ENCODE data around the gene DNAH2.

The DNAH2 gene

DNA sequence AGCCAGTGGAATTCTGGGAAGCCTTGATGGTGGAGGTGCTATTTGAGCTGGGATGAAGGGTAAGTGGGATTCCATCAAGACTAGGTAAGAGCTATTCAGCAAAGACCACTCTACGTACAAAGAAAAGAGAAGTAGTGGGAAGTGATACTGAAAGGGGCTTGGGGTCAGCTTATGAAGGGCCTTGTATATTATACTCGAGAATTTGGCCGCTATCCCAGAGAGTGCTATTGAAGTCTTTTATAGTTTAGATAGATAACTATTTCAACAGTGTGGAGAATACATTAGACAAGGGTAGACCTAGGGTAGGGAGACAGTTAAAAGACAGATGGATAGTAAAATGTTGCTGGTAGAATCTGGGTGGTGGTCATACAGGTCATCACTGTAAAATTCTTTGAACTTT is 10.3 kb downstream of the DNAH2 start:
- DNase-seq = no peak

DNA sequence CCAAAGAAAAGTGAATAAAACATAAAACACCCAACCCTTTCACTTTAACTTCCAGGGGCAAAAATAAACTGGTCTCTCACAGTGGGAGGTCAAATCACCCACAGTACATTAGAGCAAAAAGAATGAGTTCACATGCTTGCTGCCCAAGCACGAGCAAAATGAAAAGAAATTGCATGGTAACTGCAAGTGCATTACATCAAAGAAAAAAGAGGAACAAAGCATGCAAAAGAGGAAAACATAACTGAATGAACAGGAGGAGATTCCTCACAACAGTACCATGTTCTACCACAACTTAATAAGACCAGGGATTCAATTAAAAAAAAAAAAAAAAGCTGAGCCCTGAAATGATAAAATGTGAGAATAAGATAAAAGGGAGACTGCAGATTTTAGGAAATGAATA is 12.3 kb downstream of the DNAH2 start:
- no peak for DNase-seq

DNA sequence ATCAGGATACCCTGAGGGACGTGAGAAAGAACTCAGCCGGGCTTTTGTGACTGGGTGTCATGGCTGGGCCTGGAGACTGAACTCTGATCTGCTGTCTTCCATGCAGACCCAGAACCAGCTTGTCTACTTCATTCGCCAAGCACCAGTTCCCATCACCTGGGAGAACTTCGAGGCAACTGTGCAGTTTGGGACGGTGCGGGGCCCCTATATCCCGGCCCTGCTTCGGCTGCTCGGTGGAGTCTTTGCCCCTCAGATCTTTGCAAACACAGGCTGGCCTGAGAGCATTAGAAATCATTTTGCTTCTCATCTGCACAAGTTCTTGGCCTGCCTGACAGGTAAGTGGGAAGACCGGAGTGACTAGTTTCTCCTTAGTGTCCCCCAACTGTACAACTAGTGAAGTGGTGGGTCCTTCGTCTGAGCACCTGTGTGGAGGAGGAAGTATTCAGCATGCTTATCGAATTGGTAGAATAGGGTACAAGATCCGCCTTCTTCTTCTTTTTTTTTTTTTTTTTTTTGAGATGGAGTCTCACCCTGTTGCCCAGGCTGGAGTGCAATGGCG is 15.5 kb downstream of the DNAH2 start:
- no peak for DNase-seq

DNA sequence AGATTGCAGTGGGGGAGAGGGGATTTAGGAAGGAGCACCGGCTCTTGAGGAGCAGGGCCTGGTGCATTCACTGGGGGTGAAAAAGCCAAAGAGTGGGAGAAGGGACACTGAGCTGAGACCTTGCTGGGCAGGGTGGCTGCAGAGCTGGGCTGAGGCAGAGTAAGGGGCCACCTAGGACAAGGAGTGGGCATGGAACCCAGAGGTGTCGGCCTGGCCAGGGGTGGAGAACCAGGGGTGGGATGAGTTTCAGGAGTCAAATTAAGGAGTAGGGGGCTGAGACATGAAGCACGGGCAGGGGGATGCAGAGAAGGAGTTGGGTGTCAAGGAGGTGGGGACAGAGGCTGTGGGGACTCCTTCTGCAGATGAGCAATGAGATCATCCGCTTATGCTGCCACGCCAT is 20.1 kb downstream of the DNAH2 start:
- no peak for DNase-seq

DNA sequence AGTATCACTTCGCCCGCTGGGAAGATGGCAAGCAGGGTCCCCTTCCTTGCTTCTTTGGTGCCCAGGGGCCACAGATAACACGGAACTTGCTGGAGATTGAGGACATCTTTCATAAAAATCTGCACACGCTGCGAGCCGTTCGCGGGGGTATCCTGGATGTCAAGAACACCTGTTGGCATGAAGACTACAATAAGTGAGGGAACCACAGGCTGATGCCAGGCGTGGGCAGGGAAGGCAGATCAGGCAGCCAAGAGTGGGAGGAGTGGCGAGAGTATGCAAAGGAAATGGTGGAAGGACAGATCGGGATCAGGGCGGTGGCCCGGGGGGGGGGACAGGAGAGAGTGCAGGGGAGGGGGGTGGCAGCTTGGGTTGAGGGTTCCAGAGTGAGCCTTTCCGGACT is 22.2 kb downstream of the DNAH2 start:
- DNase-seq = no peak

DNA sequence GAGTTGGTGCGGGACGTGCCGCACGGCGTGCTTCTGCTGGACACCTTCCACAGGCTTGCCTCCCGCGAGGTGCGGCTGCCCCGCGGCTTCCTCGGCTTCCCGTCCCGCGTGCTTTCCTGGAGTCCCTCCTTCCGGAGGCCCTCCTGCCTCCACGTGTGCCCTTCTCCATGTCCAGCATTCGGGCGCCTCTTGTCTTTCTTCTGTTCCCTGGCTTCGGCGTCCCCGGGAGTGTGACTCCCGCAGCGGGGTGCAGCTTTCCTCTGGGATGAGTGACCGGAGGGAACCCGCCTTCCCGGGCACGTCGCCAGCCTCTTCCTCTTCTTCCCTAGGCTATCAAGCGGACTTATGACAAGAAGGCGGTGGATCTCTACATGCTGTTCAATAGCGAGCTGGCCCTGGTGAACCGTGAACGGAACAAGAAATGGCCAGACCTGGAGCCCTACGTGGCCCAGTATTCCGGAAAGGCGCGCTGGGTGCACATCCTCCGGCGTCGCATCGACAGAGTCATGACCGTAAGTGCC is 23.0 kb downstream of the DNAH2 start:
- no peak for DNase-seq

DNA sequence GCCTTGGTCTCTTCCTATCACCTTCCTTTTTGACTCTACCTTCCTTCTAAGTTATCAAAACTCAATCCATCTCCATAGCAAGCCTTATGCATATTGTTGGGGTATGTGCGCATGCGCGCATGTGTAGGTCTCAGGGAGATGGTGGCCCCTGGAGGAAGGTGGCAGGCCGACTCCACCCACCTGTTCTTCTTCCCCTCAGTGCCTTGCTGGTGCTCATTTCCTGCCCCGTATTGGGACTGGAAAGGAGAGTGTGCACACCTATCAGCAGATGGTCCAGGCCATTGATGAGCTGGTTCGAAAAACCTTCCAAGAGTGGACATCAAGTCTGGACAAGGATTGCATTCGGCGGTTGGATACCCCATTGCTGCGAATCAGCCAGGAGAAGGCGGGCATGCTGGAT is 25.2 kb downstream of the DNAH2 start:
- no peak for DNase-seq

DNA sequence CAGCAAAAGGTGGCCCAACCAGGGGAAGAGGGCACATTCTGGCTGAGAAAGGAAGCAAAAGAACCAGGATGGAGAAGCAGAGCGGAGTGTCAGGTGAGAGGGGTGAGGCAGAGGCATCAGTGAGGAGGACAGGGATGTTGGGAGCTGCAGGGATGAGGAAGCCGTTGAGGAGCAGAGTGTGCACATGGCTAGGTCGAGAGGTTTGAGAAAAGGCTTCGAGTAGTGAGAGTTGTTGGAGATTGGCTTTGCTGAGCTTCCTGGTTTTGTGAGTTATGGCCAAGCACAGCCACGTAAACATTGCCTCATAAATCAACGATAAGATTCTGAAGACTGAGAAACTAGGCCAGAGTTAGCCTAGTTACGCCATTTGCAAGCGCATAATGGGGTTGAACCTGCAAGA is 26.9 kb downstream of the DNAH2 start:
- no peak for DNase-seq

DNA sequence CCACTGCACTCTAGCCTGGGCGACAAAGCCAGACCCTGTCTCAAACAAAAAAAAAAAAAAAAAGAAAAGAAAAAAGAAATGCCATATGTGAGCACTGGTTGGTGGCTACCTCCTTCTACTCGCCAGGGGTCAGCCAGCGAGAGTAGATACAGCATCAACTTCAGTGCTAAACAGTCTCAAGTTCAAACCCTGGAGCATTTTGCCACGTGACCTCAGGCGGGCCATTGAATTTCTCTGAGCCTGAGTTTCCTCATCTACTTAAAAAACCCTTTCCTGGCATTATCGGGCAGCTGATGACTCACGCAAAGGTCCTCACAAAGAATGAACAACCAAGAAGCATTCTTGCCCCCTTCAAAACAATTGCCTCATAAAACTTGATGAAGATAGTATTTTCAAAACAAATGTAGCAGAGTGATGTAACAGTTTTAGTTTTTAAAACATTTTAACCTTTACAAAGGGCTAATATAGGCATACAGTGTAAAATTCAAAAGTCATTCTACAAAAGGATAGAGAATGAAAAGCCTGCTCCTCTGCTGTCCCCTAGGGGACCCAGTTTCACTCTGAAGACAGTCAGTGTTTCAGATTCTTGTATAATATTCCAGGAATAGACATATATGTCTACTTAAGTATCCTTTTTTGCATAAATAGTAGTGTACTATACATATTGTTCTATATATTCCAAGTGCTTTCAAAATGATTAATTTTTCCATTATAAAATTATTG is 28.4 kb downstream of the DNAH2 start:
- no peak for DNase-seq

DNA sequence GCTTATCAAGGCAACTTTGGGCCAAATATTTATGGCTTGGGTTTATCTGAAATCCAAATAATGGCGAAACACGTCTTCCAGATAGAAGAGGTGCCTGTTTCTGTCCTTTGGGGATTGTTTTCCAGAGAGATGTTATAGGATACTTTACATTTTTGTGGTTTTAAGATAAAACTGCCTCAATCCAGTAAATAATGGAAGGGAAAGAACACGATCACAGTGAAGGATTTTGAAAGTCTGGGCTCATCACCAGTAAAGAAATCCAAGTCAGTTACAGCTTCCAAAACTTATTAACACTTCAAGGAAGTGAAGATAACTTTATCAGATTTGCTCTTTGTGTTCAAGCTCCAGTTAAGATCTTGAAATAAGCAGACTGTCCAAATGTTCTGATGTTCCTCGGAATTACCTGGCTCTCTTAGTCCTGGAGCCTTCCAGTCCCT is 30.1 kb downstream of the DNAH2 start:
- DNase-seq = no peak

DNA sequence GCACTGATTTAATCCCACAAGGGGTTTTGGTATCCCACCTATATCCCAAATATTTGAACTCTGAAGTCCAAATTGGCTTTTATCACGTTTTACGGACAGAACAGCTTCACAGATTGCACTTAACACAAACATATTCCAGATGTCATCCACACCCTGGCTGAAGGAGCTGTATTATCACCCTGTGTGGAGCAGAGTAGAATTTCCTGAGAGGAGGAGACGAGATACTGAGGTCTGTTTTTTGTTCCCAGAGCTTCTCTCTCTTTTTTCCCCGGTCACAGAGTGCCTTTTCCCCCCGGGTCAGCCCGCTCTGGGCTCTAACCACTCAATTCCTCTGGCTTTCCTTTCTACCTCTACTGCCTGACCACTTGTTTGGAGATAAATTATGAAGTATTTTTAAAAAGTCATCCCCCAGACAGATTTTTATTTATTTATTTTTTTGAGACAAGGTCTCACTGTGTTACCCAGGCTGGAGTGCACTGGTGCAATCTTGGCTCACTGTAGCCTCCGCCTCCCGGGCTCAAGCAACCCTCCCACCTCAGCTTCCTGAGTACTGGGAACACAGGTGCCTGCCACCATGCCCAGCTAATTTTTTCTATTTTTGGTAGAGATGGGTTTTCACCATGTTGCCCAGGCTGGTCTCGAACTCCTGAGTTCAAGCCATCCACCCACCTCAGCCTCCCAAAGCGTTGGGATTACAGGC is 30.7 kb downstream of the DNAH2 start:
- DNase-seq = no peak

DNA sequence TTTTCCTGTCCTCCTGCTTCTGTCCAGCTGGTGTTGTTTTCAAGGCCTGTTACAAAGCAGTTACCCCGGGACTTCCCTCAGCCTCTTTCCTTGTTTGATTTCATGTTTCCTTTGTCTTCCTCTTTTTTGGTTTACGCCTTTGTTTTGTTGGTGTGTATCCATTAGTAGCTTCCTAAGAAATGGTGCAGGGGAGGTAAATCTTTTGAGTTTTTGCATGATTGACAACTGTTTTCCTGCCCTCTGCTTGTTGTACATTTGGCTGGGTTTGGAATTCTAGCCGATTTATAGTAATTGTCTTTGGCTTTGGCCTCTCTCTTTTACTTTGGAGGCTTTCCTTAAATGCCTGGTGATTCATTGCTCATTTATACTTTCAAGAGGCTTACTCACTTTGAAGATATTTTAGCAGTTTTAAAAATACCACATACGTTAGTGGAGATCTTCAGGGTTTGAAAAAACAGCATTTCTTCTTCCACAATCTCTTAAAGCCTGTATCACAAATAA is 32.8 kb downstream of the DNAH2 start:
- DNase-seq = no peak

DNA sequence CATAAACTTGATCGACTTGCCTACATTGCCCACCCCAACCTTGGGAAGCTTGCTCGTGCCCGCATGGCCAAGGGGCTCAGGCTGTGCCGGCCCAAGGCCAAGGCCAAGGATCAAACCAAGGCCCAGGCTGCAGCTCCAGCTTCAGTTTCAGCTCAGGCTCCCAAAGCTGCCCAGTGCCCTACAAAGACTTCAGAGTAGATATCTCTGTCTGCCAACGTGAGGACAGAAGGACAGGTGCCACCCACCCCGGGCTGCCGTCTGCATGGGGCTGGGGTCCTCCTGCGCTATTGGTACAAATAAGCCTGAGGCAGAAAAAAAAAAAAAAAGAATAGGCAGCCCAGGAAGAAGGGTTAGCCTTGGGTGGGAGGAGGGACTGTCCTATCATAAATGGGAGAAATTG is 37.1 kb downstream of the DNAH2 start:
- DNase-seq = no peak

DNA sequence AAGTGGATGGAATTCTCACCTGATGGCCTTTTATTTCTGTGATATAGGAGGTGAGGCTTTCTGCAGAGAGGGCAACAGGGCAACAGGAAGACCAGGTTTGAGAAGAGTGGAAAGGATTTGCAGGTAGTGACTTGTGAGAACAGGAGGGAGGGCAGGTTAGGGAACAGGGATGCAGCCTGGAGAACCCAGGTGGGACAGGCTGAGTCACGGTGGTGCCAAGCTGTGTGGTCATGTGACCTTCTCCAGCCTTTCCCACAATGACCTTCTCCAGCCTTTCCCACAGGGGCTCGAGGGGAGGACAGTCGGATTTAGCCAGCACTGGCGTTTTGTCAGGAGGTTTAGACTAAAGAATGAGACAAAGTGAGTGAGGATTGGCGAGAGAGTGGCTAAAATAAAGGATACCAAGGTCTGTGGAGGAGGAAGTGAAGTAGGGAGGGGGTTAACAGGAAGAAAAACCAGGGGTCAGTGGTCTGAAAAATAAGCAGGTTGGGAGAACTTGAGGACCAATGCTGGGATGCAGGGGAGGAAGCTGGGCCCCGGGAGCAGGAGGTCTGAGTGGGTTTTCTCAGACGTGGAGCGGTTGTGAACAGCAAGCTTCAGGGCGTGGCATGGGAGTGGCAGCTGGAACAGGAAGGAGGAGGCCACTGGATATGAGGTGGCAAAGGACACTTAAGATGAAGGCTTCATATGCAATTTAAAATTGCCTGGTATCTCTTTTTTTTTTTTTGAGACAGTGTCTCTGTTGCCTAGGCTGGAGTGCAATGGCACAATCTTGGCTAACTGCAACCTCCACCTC is 37.7 kb downstream of the DNAH2 start:
- DNase-seq = no peak

DNA sequence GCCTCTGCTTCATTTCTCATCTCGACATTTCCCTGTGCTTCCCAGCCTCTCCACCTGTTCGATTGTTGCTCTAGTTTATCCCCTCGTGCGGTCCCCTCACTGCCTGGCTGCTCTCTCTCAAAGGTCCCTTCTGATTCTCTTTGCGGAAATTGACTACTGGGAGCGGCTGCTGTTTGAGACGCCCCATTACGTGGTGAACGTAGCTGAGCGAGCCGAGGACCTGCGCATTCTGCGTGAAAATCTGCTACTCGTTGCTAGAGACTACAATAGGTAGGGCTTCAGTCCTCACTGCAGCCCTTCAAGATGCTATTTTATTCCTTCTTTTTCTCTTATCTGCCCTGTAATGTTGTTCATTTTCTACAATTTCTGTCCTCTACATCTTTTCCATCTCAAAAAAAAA is 39.4 kb downstream of the DNAH2 start:
- no peak for DNase-seq

DNA sequence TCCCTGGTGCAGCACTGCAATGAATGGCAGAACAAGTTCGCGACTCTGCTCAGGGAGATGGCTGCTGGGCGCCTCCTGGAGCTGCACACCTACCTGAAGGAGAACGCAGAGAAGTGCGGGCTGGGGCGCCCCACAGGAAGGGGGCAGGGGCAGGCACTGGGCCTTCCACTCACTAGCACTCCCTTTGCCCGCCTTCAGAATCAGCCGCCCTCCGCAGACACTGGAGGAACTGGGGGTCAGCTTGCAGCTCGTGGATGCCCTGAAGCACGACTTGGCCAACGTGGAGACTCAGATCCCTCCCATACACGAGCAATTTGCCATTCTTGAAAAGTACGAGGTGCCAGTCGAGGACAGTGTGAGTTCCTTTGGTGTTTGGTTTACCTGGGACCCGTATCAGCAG is 46.4 kb downstream of the DNAH2 start:
- DNase-seq = no peak

DNA sequence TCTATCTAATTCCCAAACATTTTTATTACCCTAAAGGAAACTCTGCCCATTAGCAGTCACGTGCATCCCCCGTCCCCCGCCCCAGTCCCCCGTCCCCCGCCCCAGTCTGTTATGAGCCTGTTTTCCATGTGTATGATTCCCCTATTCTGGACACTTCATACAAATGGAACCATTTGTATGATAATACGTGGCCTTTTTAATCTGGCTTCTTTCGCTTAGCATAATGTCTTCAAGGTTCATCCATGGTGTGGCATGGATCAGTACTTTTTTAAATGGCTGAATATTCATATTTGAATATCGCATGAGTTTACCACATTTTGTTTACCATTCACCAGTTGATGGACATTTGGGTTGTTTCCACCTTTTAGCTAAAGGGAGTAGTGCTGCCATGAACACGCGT is 49.5 kb downstream of the DNAH2 start:
- no peak for DNase-seq

DNA sequence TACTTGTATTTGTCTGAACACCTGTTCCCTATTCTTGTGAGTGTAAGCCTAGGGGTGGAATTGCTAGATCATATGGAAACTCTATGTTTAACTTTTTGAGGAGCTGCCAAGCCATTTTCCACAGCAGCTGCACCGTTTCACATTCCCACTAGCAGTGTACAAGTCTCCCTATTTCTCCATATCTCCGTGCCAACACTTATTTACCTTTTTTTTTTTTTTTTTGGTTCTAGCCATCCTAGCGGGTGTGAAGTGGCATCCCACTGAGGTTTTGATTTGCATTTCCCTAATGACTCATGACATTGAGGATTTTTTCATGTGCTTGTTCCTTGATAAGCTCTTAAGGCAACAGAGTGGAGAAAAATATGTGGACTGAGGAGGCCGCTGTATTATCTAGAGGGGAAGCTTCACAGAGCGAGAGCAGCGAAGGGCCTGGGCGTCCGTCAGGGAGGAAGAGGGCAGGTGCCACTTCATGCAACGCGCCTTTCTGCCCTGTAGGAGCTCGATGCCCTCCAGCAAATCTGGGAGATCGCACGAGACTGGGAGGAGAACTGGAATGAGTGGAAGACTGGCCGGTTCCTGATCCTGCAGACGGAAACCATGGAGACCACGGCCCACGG is 50.0 kb downstream of the DNAH2 start:
- no peak for DNase-seq

DNA sequence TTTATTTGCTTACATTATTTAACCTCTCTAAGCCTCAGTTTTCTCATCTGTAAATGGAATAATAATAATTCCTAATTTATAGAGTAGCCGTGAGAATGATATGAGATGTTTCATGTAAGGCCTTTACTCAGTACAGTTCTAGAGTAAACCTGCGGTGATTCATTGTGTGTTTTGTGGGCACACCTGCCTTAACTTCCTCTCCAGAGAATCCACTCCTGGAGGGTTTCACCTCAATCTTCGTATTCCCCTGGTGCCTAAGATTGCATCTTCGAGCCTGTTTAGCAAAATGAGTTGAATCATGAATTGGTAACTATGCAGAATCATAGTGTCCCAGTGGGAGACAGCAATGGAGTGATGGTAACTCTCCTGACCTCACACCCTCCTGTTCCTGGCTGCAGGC is 52.3 kb downstream of the DNAH2 start:
- DNase-seq = no peak

DNA sequence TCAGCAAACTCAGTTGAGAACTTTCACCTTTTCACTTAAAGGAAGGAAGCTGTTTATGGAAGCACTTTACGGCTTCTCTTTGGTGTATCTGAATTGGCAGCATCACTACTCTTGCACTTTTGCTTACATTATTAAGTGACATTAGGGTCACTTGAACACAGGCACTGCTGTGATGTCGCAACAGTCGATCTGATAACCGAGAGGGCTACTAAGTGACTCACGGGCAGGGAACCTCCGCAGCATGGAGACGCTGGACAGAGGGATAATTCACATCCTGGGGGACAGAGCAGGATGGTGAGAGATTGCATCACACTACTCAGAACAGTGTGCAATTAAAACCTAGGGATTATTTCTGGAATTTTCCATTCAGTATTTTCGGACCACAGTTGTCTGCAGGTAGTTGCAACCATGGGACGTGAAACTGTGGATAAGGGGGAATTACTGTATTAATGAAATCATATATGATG is 56.5 kb downstream of the DNAH2 start:
- no peak for DNase-seq

DNA sequence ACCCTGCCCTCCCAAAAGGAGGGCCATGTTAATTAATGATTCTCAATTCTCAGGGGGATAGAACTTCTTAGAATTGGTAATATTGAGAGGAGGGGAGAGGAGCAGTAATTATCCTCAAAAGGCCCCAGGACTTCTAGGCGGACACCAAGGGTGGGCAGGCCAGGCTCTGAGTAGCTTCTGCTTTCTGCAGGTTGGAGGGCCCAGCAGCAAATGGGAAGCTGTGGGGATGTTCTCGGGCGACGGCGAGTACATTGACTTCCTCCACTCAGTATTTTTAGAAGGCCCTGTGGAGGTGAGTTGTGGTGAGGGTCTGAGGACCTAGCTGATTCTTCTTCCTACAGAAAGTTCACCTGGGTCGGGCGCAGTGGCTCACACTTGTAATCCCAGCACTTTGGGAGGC is 57.5 kb downstream of the DNAH2 start:
- no peak for DNase-seq

DNA sequence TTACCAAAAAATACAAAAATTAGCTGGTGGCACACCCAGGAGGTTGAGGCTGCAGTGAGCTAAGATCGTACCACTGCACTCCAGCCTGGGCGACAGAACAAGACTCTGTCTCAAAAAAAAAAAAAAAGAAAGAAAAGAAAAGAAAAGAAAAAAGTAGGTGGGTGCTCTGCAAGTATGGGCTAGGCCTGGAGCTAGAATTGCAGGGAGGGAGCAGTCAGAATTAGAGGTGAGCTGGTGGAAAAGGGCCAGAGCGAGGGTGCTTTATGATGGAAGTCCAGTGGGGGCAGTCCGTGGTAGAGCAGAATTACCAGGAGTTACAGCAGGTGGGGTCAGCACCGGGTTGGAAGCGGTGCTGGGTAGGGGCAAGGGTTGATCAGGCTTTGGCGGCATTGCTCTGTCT is 59.5 kb downstream of the DNAH2 start:
- no peak for DNase-seq

DNA sequence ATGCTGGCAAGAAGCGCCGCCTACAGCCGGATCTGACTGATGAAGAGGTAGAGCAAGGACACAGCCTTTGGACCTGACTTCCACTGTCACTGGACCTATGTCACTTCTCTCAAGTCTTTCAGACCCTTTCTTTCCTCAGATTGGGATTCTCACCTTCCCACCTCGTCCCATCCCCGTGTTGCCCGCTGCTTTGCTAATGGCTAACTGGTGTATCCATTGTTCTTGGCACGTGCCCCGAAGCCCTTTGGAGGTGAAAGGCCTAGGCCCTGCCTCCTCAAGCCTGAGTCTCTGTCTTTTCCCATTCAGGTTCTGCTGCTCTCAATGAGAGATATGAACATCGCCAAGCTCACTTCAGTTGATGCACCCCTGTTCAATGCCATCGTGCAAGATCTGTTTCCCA is 63.2 kb downstream of the DNAH2 start:
- no peak for DNase-seq
